GM18507 (cell line): Measurements from ENCODE around the gene TNNT2.

Source experiments
- DNase-seq: peaks from one replicate; pipeline ENCODE4 v3.0.0; 2011; ENCODE audit warnings: low read depth; ENCODE audit not compliant: insufficient read length; ENCODE audit errors: extremely low spot score
- FAIRE-seq: peaks from 2 replicates; lab custom pipeline; 2011; peaks lifted over from hg19 to GRCh38; lab: Jason Lieb, UNC

Gene TNNT2

GRCh38 chr1:201383647-201384405, 6.3 kb upstream of the TNNT2 start:
- DNase-seq = no peak
- no peak for FAIRE-seq

GRCh38 chr1:201381130-201381529, 3.6 kb upstream of the TNNT2 start:
- DNase-seq (no peak), FAIRE-seq (no peak)

GRCh38 chr1:201379733-201380242, 2.3 kb upstream of the TNNT2 start:
- no peak for FAIRE-seq

GRCh38 chr1:201378804-201379203, 1.3 kb upstream of the TNNT2 start:
- DNase-seq (no peak), FAIRE-seq (no peak)

More at GRCh38 chr1:201379733-201380242, 2.3 kb upstream of the TNNT2 start:
- DNase-seq = no peak

- FAIRE-seq = peak; percentile 24
- DNase-seq = no peak
Observed at GRCh38 chr1:201376464-201377374, 761 bp downstream of the TNNT2 start.

- FAIRE-seq (no peak), DNase-seq (no peak)
Observed at GRCh38 chr1:201376107-201376463, 1.4 kb downstream of the TNNT2 start.

GRCh38 chr1:201375169-201375568, 2.3 kb downstream of the TNNT2 start:
- no peak for FAIRE-seq

GRCh38 chr1:201374364-201374763, 3.1 kb downstream of the TNNT2 start:
- DNase-seq (no peak), FAIRE-seq (no peak)

More at GRCh38 chr1:201375169-201375568, 2.3 kb downstream of the TNNT2 start:
- no peak for DNase-seq

GRCh38 chr1:201371792-201372191, 5.7 kb downstream of the TNNT2 start:
- DNase-seq (no peak), FAIRE-seq (no peak)

GRCh38 chr1:201371276-201371675, 6.2 kb downstream of the TNNT2 start:
- FAIRE-seq = no peak
- DNase-seq = no peak

GRCh38 chr1:201370500-201370899, 7.0 kb downstream of the TNNT2 start:
- no peak for FAIRE-seq
- DNase-seq = no peak

- no peak for DNase-seq
- no peak for FAIRE-seq
Observed at GRCh38 chr1:201369209-201369608, 8.3 kb downstream of the TNNT2 start.

- no peak for DNase-seq
- no peak for FAIRE-seq
Observed at GRCh38 chr1:201366696-201367095, 10.8 kb downstream of the TNNT2 start.

- FAIRE-seq (no peak), DNase-seq (no peak)
Observed at GRCh38 chr1:201365251-201365650, 12.2 kb downstream of the TNNT2 start.

GRCh38 chr1:201364808-201365105, 12.7 kb downstream of the TNNT2 start:
- FAIRE-seq = no peak
- no peak for DNase-seq

- FAIRE-seq = no peak
Observed at GRCh38 chr1:201363467-201363866, 14.0 kb downstream of the TNNT2 start.

GRCh38 chr1:201362906-201363305, 14.6 kb downstream of the TNNT2 start:
- DNase-seq (no peak), FAIRE-seq (no peak)

More at GRCh38 chr1:201363467-201363866, 14.0 kb downstream of the TNNT2 start:
- no peak for DNase-seq

- DNase-seq = peak; percentile 48
- peak; percentile 73 for FAIRE-seq
Observed at GRCh38 chr1:201361652-201362504, 15.6 kb downstream of the TNNT2 start.

GRCh38 chr1:201360901-201361651, 16.4 kb downstream of the TNNT2 start:
- DNase-seq = no peak
- no peak for FAIRE-seq
